Omental fat pad (tissue), 4 donors: Measurements from ENCODE around the gene ATP2C1. TPM values are rescaled to one million over a fixed set of nuclear protein-coding genes. Genes with fewer than 3 reads are reported as not detected.

Source experiments
- ATAC-seq: fragments of 150-250 bp; one replicate; pipeline ENCODE4 v1.9.1; 2016; ENCODE audit warnings: mild to moderate bottlenecking, moderate library complexity; ENCODE audit not compliant: low FRiP score
- DNase-seq: peaks from one replicate; pipeline ENCODE4 v3.0.0-alpha.2; 2019; ENCODE audit warnings: low spot score
- total RNA-seq, 4 donors: library from RNA; depleted of rRNA; stranded (reverse); fragments of >200 nt; gene quantifications; one replicate each; pipeline ENCODE4 v1.1.0, GENCODE V29; 2016
- TF ChIP-seq, protein P1 (sequence below), 3 donors: fragments of 450-650 bp; IDR thresholded peaks; one replicate each; pipeline ENCODE4 v1.5.1; 2016 to 2017; ENCODE audit warnings: antibody characterized with exemption in 3 of 3, mild to moderate bottlenecking in 3 of 3, moderate library complexity in 2 of 3

ATP2C1 gene, protein sequence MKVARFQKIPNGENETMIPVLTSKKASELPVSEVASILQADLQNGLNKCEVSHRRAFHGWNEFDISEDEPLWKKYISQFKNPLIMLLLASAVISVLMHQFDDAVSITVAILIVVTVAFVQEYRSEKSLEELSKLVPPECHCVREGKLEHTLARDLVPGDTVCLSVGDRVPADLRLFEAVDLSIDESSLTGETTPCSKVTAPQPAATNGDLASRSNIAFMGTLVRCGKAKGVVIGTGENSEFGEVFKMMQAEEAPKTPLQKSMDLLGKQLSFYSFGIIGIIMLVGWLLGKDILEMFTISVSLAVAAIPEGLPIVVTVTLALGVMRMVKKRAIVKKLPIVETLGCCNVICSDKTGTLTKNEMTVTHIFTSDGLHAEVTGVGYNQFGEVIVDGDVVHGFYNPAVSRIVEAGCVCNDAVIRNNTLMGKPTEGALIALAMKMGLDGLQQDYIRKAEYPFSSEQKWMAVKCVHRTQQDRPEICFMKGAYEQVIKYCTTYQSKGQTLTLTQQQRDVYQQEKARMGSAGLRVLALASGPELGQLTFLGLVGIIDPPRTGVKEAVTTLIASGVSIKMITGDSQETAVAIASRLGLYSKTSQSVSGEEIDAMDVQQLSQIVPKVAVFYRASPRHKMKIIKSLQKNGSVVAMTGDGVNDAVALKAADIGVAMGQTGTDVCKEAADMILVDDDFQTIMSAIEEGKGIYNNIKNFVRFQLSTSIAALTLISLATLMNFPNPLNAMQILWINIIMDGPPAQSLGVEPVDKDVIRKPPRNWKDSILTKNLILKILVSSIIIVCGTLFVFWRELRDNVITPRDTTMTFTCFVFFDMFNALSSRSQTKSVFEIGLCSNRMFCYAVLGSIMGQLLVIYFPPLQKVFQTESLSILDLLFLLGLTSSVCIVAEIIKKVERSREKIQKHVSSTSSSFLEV
- 10 to 100 TPM; 53.2 to 63.5 (median 61.6) TPM for total RNA-seq

DNA sequence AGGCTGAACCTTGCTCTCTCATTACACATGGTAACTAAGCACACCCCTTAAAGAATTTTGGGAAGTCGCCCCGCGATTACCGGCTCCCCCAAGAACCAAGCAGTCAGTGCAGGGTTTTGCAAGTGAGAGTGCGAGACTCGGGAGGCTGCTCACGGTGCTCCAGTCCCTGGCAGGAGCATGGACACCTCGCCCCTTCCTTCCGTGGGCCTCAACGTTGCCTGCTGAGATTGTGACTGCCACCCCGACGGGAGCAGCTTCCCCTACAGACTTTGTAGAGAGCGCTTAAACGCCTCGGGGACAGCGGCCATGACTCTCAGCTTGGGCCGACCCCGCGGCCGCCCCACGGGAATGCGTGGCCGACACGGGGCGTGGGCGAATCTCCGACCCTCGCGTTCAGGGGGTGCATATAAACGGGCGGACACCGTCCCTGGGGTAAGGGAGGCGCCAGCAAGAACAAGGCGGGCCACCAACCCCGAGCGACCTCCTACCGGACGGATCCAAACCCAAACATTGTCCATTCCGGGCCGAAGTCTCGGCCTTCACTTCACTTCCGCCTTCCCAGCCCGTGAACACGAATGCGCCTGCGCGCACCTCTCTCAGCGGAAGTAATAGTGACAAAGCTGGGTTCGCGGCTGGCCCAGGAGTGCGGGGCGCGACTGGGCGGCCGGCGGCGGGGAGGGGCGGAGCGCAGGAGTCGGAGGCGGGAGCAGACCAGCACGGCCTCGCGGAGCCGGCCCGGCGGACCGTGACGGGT lies at the start of gene ATP2C1:
Gene ATP2C1, plus strand, starts transcription at position 709 of the 754 bp plus-strand sequence. CDS start 686 bp downstream, outside the sequence.
- DNase-seq (peak; percentile 79), ATAC-seq (peak; percentile 96)
- TF ChIP-seq, protein P1, sequence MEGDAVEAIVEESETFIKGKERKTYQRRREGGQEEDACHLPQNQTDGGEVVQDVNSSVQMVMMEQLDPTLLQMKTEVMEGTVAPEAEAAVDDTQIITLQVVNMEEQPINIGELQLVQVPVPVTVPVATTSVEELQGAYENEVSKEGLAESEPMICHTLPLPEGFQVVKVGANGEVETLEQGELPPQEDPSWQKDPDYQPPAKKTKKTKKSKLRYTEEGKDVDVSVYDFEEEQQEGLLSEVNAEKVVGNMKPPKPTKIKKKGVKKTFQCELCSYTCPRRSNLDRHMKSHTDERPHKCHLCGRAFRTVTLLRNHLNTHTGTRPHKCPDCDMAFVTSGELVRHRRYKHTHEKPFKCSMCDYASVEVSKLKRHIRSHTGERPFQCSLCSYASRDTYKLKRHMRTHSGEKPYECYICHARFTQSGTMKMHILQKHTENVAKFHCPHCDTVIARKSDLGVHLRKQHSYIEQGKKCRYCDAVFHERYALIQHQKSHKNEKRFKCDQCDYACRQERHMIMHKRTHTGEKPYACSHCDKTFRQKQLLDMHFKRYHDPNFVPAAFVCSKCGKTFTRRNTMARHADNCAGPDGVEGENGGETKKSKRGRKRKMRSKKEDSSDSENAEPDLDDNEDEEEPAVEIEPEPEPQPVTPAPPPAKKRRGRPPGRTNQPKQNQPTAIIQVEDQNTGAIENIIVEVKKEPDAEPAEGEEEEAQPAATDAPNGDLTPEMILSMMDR (IDR thresholded peaks at IDR 0.05): no peak

DNA sequence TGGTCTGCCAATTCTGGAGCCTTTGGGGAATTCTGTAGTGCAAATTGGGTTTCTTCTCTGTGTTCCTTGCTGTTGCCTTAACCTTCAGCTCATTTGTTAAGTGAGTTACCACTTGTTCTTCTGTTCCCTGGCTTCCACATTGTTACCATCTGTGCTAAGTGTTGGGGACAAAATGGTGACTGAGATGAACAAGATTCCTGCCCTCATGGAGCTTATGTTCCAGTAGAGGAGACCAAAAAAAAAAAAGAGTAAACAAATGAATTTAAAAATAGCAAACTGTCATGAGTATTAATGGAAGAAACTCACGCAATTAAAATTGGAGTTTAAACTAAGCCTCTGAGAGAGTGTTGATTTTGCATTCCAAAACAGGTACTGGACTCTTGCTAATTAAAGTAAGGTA lies 49.4 kb upstream of the ATP2C1 start:
- DNase-seq: no peak
- ATAC-seq: no peak
- TF ChIP-seq, protein P1 (IDR thresholded peaks at IDR 0.05): no peak

DNA sequence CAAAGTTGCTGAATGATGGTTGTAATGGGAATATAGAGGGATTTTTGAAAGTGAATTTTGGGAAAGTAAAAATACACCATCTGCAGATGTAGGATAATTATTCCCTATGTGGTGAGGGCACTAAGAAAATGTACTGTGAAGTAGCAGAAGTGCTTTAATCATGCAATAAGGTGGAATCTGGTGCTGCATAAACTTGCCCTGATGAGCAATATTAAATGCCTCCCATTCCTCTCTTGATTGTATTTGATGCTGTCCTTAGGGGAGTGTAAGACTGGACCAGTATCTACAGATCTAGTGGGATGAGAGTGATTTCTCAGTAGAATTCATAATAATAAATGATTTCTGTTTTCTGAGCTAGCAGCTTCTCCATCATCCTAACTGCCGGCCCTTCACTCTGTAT lies 47.7 kb upstream of the ATP2C1 start:
- no peak for ATAC-seq
- TF ChIP-seq, protein P1 (IDR thresholded peaks at IDR 0.05): no peak
- no peak for DNase-seq

DNA sequence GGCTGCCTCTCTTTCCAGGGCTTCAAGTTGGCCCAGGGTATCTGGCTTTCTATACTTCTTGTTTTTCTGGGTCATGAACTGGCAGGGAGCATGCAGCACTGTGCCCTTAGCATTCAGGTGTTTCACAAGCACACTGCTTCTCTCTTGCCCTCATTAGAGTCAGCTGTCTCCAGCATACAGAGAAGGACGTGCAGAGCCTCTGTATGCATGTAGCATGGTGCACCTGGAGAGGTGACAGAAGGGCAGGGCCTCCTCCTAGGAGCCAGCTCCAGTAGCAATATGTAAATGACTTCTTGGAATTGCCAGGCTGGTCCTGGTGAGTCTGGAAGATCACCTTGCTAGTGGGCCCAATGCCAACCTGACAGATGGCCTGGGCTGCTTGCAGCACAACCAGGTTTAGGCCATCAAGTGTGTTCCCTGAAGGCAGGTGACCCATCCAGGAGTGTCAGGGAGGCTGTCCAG lies 44.8 kb upstream of the ATP2C1 start:
- TF ChIP-seq, protein P1 (IDR thresholded peaks at IDR 0.05): no peak
- ATAC-seq (no peak), DNase-seq (no peak)

DNA sequence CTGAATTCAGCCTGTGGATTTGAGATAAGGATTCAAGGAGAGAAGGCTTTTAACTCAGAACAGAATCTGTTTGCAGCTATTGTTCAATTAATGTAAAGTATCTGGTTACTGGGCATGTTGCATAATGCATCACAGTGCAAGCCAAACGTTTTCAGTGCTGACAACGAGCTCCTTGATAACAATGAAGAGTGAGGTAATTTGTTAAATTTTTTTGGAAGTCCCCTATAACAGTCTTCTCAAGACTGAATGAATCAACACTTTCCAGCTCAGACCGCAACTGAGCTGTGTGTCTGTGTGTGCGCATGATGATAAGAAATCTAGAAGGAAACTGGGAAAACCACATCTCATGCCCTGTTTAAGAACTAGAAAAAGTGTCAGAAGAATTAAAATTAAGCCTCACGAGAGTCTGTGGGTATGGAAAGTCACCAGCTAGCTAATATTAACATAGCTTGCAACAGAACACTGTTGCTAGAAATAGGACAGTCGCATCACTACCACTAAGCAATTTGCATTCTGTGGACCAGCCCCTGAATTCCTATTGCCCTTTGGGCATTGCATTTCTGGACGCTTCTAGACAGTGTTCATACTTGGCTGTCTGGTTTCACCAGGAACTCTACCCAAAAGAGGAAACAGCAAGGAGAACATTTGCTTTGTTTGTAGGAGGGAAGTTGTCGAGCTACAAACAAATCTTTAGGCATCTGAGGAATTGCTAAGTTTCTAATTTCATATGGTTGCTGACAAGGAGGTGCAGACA lies 43.7 kb upstream of the ATP2C1 start:
- DNase-seq (no peak), ATAC-seq (peak; percentile 90)
- TF ChIP-seq, protein P1 (IDR thresholded peaks at IDR 0.05): no peak

DNA sequence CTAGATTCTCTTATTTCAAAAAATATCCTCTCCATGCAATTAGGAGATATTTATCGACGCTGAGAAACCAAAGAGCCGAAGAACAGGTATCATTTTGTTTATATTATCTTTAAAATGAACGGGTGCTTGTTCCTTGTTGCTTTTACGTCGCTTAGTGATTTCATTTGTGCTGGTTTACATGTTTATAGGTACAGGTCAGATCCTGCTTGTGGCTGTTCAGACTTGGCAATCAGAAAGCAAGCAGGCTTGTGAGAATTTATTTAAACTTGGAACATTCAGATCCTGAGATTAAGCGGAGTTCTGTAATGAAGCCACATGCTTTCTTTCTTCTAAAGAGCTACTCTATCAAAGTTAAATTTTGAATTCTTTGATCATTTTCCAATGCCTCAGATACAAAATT lies 43.0 kb upstream of the ATP2C1 start:
- ATAC-seq (no peak), DNase-seq (no peak)
- TF ChIP-seq, protein P1 (IDR thresholded peaks at IDR 0.05): no peak
